WERI-Rb-1 (cell line): Measurements from ENCODE around the gene TLL2.

ENCODE experiments used
- DNase-seq: peaks from one replicate; pipeline ENCODE4 v3.0.0-alpha.2; 2020
- H3K27ac ChIP-seq: fragments of 250-450 bp; sonication (Bioruptor Pico); 2 replicates; pipeline ENCODE4 v1.5.1; 2020; ENCODE audit warnings: mild to moderate bottlenecking, moderate library complexity
- H3K27me3 ChIP-seq: fragments of 250-450 bp; sonication (Bioruptor Pico); 2 replicates; pipeline ENCODE4 v1.5.1; 2021; ENCODE audit warnings: mild to moderate bottlenecking, low read depth, moderate library complexity; ENCODE audit not compliant: insufficient read depth, severe bottlenecking
- H3K36me3 ChIP-seq: fragments of 250-450 bp; sonication (Bioruptor Pico); 2 replicates; pipeline ENCODE4 v1.5.1; 2020; ENCODE audit warnings: mild to moderate bottlenecking, moderate library complexity
- H3K4me3 ChIP-seq: 2 replicates; pipeline ENCODE4 v1.5.1; 2011; ENCODE audit warnings: low read depth, mild to moderate bottlenecking, control low read depth, low read length
- H3K9me3 ChIP-seq: fragments of 250-450 bp; sonication (Bioruptor Pico); 2 replicates; pipeline ENCODE4 v1.5.1; 2021; ENCODE audit warnings: mild to moderate bottlenecking, moderate library complexity; ENCODE audit not compliant: severe bottlenecking
- CTCF ChIP-seq: IDR thresholded peaks from 2 replicates; pipeline ENCODE4 v1.5.1; 2011; ENCODE audit warnings: low read depth, mild to moderate bottlenecking, control low read depth, inconsistent platforms, low read length

Gene TLL2

DNA sequence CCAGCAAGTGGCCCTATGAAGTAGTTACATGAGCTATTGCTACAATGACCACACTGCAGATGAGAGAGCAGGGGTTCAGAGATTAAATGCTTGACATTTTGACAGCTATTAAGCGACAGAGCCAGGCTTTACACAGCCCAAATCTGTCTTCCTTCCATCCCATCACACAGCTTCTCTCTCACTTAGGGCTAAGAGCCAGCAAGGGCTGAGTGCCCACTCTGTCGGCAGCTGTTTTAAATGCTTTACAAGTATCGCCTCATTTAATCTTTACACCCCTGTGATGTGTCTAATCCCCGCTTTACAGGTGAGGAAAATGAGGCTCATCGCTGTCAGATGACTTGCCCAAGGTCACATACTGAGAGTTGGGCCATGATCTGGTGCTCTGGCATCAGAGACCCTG is 139.7 kb downstream of the TLL2 start:
- Histone ChIP-seq H3K9me3 (no peaks in the 10 kb centered on the region), H3K27ac (no peak overlapping the region), H3K27me3 (no peaks in the 10 kb centered on the region), H3K4me3 (no peak overlapping the region), H3K36me3 (no peaks in the 10 kb centered on the region)
- no peak for TF ChIP-seq CTCF
- no peak for DNase-seq

- DNase-seq, result no peak
- H3K9me3 ChIP-seq, result no peaks in the 10 kb centered on the region
- H3K4me3 ChIP-seq, result no peak overlapping the region
- no peaks in the 10 kb centered on the region for H3K27me3 ChIP-seq
- no peak overlapping the region for H3K27ac ChIP-seq
- H3K36me3 ChIP-seq, result no peaks in the 10 kb centered on the region
- no peak for TF ChIP-seq CTCF
Measured at GRCh38 chr10:96371356-96371755, 142.4 kb downstream of the TLL2 start.

DNA sequence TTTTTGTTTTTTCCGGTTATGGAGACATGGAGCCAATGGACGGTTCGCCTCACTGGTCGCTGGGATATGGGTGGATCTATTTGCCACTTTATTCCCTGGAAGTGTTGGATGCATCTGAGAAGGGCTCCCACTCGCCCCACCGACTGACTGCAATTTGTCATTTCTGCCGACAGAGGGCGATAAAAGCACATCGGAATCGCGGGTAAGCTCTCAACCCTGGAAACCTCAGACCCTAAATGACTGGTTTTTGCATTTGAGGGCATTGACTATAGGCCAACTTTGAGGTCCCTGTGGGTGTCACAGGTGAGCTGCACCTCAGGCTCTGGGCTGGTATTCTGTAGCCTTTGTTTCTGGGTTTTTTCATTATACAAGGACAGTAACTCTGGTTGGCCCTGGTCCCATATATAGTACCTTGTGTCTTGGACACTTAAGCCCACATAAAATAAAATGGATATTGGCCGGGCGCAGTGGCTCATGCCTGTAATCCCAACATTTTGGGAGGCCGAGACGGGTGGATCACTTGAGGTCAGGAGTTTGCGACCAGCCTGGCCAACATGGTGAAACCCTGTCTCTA is 143.1 kb downstream of the TLL2 start:
- peak; percentile 84 for TF ChIP-seq CTCF
- peak; percentile 55 for DNase-seq
- no peak overlapping the region for H3K4me3 ChIP-seq
- H3K36me3 ChIP-seq, result no peaks in the 10 kb centered on the region
- H3K27ac ChIP-seq, result no peak overlapping the region
- H3K27me3 ChIP-seq, result no peaks in the 10 kb centered on the region
- H3K9me3 ChIP-seq, result no peaks in the 10 kb centered on the region

GRCh38 chr10:96369890-96370583 is 143.7 kb downstream of the TLL2 start:
- Histone ChIP-seq H3K27me3 (no peaks in the 10 kb centered on the region), H3K36me3 (no peaks in the 10 kb centered on the region), H3K9me3 (no peaks in the 10 kb centered on the region), H3K4me3 (no peak overlapping the region), H3K27ac (no peak overlapping the region)
- TF ChIP-seq CTCF, result no peak
- no peak for DNase-seq

- no peak overlapping the region for H3K27ac ChIP-seq
- TF ChIP-seq CTCF, result no peak
- H3K4me3 ChIP-seq, result no peak overlapping the region
Measured at GRCh38 chr10:96368971-96369370, 144.8 kb downstream of the TLL2 start.

DNA sequence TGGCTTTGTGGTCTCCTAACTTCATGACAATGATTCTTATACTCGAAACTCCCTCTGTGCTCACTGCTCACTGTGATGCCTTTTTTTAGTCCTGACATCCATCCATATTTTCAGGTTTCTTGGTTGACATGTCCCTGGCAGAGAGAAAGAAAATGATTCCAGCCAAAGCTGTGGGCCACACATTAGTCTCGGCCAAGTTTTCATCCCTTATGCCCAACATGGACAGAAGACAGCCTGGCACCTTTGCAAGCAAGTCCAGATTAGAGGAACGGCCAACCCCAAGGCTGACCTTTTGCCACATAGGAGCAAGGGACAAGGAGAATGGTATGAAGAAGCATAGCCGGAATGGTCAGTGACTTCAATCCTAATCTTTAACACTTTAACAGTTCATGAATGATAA is 146.3 kb downstream of the TLL2 start:
- TF ChIP-seq CTCF, result no peak
- Histone ChIP-seq H3K36me3 (no peaks in the 10 kb centered on the region), H3K27me3 (no peaks in the 10 kb centered on the region), H3K4me3 (no peak overlapping the region), H3K9me3 (no peaks in the 10 kb centered on the region), H3K27ac (no peak overlapping the region)
- DNase-seq, result no peak

More at GRCh38 chr10:96368971-96369370, 144.8 kb downstream of the TLL2 start:
- no peaks in the 10 kb centered on the region for H3K9me3 ChIP-seq
- H3K27me3 ChIP-seq, result no peaks in the 10 kb centered on the region
- no peak for DNase-seq
- H3K36me3 ChIP-seq, result no peaks in the 10 kb centered on the region
